ENCODE data around the gene CAMTA1.
A peak's percentile ranks its signal among the peaks of the same experiment; 100 is the strongest.
"Not testable (repeated sequence)": the region's sequence is repeated elsewhere in the genome, so short reads cannot be mapped to it uniquely, and the experiment has no call there.

Gene CAMTA1

GRCh38 chr1:6800745-6801144, 15.5 kb downstream of the CAMTA1 start:
- H3K9ac ChIP-seq: peak overlapping the region in 6 of 11 experiments; percentile 2 to 30 (median 22); a peak in 5 of 22 replicates
- H3K4me2 ChIP-seq: peak overlapping the region; percentile 52 to 82 (median 58)
- H3K4me1 ChIP-seq: peaks cover 38 to 51% (median 46%) of the 10 kb centered on the region in 10 experiments
- peaks cover 0 to 31% (median 18%) of the 10 kb centered on the region in 11 experiments; a peak in 14 of 22 replicates for H3K36me3 ChIP-seq
- peak overlapping the region in 10 of 11 experiments; percentile 6 to 49 (median 26); a peak in 15 of 22 replicates for H3K27ac ChIP-seq
- H3K9me3 ChIP-seq (replicated peaks in 1 of 11): no peaks in the 10 kb centered on the region
- H3K27me3 ChIP-seq: no peaks in the 10 kb centered on the region
- no peak for TF ChIP-seq Cebpa-rat (IDR thresholded peaks at IDR 0.05)
- peaks cover 54 to 100% (median 94%) of the 10 kb centered on the region in 11 experiments; a peak in 21 of 22 replicates for H4K20me1 ChIP-seq
- no peak overlapping the region for H3K4me3 ChIP-seq

- Histone ChIP-seq H3K4me1 (peaks cover 42 to 55% (median 51%) of the 10 kb centered on the region in 10 experiments), H3K36me3 (peaks cover 0 to 26% (median 13%) of the 10 kb centered on the region in 11 experiments; a peak in 13 of 22 replicates), H3K9ac (peak overlapping the region in 6 of 11 experiments; percentile 2 to 30 (median 22); a peak in 5 of 22 replicates), H3K27ac (peak overlapping the region; percentile 6 to 49 (median 22); a peak in 14 of 22 replicates), H4K20me1 (peaks cover 56 to 100% (median 94%) of the 10 kb centered on the region in 11 experiments), H3K9me3 (replicated peaks in 1 of 11) (no peaks in the 10 kb centered on the region), H3K4me3 (no peak overlapping the region), H3K4me2 (peak overlapping the region; percentile 52 to 82 (median 58)), H3K27me3 (no peaks in the 10 kb centered on the region)
- TF ChIP-seq Cebpa-rat (IDR thresholded peaks at IDR 0.05): no peak
Measured at GRCh38 chr1:6801199-6801598, 15.9 kb downstream of the CAMTA1 start.

GRCh38 chr1:6801966-6802365, 16.7 kb downstream of the CAMTA1 start:
- Histone ChIP-seq H3K4me2 (peak overlapping the region; percentile 52 to 82 (median 58); a peak in 21 of 22 replicates), H3K36me3 (peaks cover 0 to 25% (median 7%) of the 10 kb centered on the region in 11 experiments; a peak in 13 of 22 replicates), H3K9me3 (replicated peaks in 1 of 11) (no peaks in the 10 kb centered on the region), H3K4me1 (peaks cover 44 to 59% (median 54%) of the 10 kb centered on the region in 10 experiments), H3K27ac (peak overlapping the region in 5 of 11 experiments; percentile 1 to 28 (median 14); a peak in 5 of 22 replicates), H3K27me3 (no peaks in the 10 kb centered on the region), H4K20me1 (peaks cover 56 to 100% (median 94%) of the 10 kb centered on the region in 11 experiments), H3K4me3 (no peak overlapping the region), H3K9ac (peak overlapping the region in 3 of 11 experiments; percentile 5 to 36 (median 19); a peak in 3 of 22 replicates)
- no peak for TF ChIP-seq Cebpa-rat (IDR thresholded peaks at IDR 0.05)

- peaks cover 56 to 100% (median 94%) of the 10 kb centered on the region in 11 experiments for H4K20me1 ChIP-seq
- no peak for TF ChIP-seq Cebpa-rat (IDR thresholded peaks at IDR 0.05)
Measured at GRCh38 chr1:6802454-6802853, 17.2 kb downstream of the CAMTA1 start.

GRCh38 chr1:6802893-6803292, 17.6 kb downstream of the CAMTA1 start:
- Histone ChIP-seq H3K4me1 (peaks cover 44 to 59% (median 54%) of the 10 kb centered on the region in 10 experiments), H3K4me2 (peak overlapping the region in 2 of 11 experiments; percentile 53 to 54; a peak in 3 of 22 replicates), H3K9ac (no peak overlapping the region), H3K9me3 (replicated peaks in 1 of 11) (no peaks in the 10 kb centered on the region), H3K36me3 (peaks cover 0 to 25% (median 4%) of the 10 kb centered on the region in 11 experiments; a peak in 6 of 22 replicates), H3K27me3 (no peaks in the 10 kb centered on the region), H3K4me3 (no peak overlapping the region), H3K27ac (no peak overlapping the region), H4K20me1 (peaks cover 58 to 100% (median 94%) of the 10 kb centered on the region in 11 experiments)
- TF ChIP-seq Cebpa-rat (IDR thresholded peaks at IDR 0.05): no peak

More at GRCh38 chr1:6802454-6802853, 17.2 kb downstream of the CAMTA1 start:
- Histone ChIP-seq H3K36me3 (peaks cover 0 to 25% (median 5%) of the 10 kb centered on the region in 11 experiments; a peak in 9 of 22 replicates), H3K9me3 (replicated peaks in 1 of 11) (no peaks in the 10 kb centered on the region), H3K27ac (peak overlapping the region in 4 of 11 experiments; percentile 1 to 28 (median 17); a peak in 2 of 22 replicates), H3K27me3 (no peaks in the 10 kb centered on the region), H3K4me2 (peak overlapping the region; percentile 52 to 82 (median 58); a peak in 19 of 22 replicates), H3K4me3 (no peak overlapping the region), H3K9ac (peak overlapping the region in 1 of 11 experiments; percentile 19; a peak in 2 of 22 replicates), H3K4me1 (peaks cover 44 to 59% (median 54%) of the 10 kb centered on the region in 10 experiments)

GRCh38 chr1:6803357-6803756, 18.1 kb downstream of the CAMTA1 start:
- peaks cover 44 to 59% (median 54%) of the 10 kb centered on the region in 10 experiments for H3K4me1 ChIP-seq
- H3K4me3 ChIP-seq: no peak overlapping the region
- no peak overlapping the region for H3K9ac ChIP-seq
- H4K20me1 ChIP-seq: peaks cover 63 to 100% (median 95%) of the 10 kb centered on the region in 11 experiments
- no peak overlapping the region for H3K27ac ChIP-seq
- no peak for TF ChIP-seq Cebpa-rat (IDR thresholded peaks at IDR 0.05)
- peaks cover 0 to 25% (median 6%) of the 10 kb centered on the region in 11 experiments; a peak in 11 of 22 replicates for H3K36me3 ChIP-seq
- H3K4me2 ChIP-seq: no peak overlapping the region
- no peaks in the 10 kb centered on the region for H3K27me3 ChIP-seq
- H3K9me3 ChIP-seq (replicated peaks in 1 of 11): no peaks in the 10 kb centered on the region

GRCh38 chr1:6805004-6805416, 19.8 kb downstream of the CAMTA1 start:
- no peaks in the 10 kb centered on the region for H3K9me3 ChIP-seq (replicated peaks in 1 of 11)

GRCh38 chr1:6807782-6808181, 22.5 kb downstream of the CAMTA1 start:
- peaks cover 90 to 100% (median 99%) of the 10 kb centered on the region in 11 experiments for H4K20me1 ChIP-seq
- H3K4me3 ChIP-seq: no peak overlapping the region
- peaks cover 18 to 29% (median 23%) of the 10 kb centered on the region in 10 experiments for H3K4me1 ChIP-seq
- TF ChIP-seq Cebpa-rat (IDR thresholded peaks at IDR 0.05): no peak
- no peaks in the 10 kb centered on the region for H3K27me3 ChIP-seq
- peaks cover 0 to 42% (median 17%) of the 10 kb centered on the region in 11 experiments; a peak in 16 of 22 replicates for H3K36me3 ChIP-seq
- no peak overlapping the region for H3K9ac ChIP-seq
- H3K4me2 ChIP-seq: no peak overlapping the region
- H3K9me3 ChIP-seq (replicated peaks in 1 of 11): no peaks in the 10 kb centered on the region
- no peak overlapping the region for H3K27ac ChIP-seq

More at GRCh38 chr1:6805004-6805416, 19.8 kb downstream of the CAMTA1 start:
- Histone ChIP-seq H3K27me3 (no peaks in the 10 kb centered on the region), H3K4me1 (peaks cover 39 to 56% (median 50%) of the 10 kb centered on the region in 10 experiments), H3K27ac (no peak overlapping the region), H3K36me3 (peaks cover 0 to 36% (median 14%) of the 10 kb centered on the region in 11 experiments; a peak in 16 of 22 replicates), H4K20me1 (peaks cover 77 to 100% (median 99%) of the 10 kb centered on the region in 11 experiments), H3K4me2 (peak overlapping the region; percentile 14 to 50 (median 38); a peak in 16 of 22 replicates), H3K9ac (no peak overlapping the region), H3K4me3 (no peak overlapping the region)
- TF ChIP-seq Cebpa-rat (IDR thresholded peaks at IDR 0.05): no peak

GRCh38 chr1:6809461-6809860, 24.2 kb downstream of the CAMTA1 start:
- H3K9me3 ChIP-seq (replicated peaks in 1 of 11): no peaks in the 10 kb centered on the region
- H3K9ac ChIP-seq: no peak overlapping the region; a peak in 1 of 22 replicates
- no peak overlapping the region for H3K27ac ChIP-seq
- no peak overlapping the region for H3K4me3 ChIP-seq
- H3K4me1 ChIP-seq: peaks cover 17 to 24% (median 21%) of the 10 kb centered on the region in 10 experiments
- peaks cover 0 to 47% (median 17%) of the 10 kb centered on the region in 11 experiments; a peak in 16 of 22 replicates for H3K36me3 ChIP-seq
- TF ChIP-seq Cebpa-rat (IDR thresholded peaks at IDR 0.05): no peak
- no peak overlapping the region for H3K4me2 ChIP-seq
- H4K20me1 ChIP-seq: peaks cover 83 to 100% (median 99%) of the 10 kb centered on the region in 11 experiments
- no peaks in the 10 kb centered on the region for H3K27me3 ChIP-seq

- peaks cover 9 to 19% (median 13%) of the 10 kb centered on the region in 10 experiments for H3K4me1 ChIP-seq
- H3K4me2 ChIP-seq; H3K27me3 ChIP-seq; H3K9ac ChIP-seq; H3K9me3 ChIP-seq (replicated peaks in 1 of 11); H3K4me3 ChIP-seq; H3K27ac ChIP-seq: not testable (repeated sequence)
- peaks cover 84 to 100% (median 99%) of the 10 kb centered on the region in 11 experiments for H4K20me1 ChIP-seq
- peaks cover 0 to 47% (median 17%) of the 10 kb centered on the region in 11 experiments; a peak in 16 of 22 replicates for H3K36me3 ChIP-seq
Measured at GRCh38 chr1:6810146-6810734, 25.0 kb downstream of the CAMTA1 start.

All from BLaER1 treated with 17β-estradiol and CSF1 and Interleukin-3, amounts not matched to agents 10 nM and 100 nM (cell line).